ENCODE results near the gene SFTA2. TPM values are rescaled to one million over a fixed set of nuclear protein-coding genes. Genes with fewer than 3 reads are reported as not detected.

SFTA2 gene
- polyA plus RNA-seq, 3 donors: 0.42 to 6.6 TPM; not detected in 1

DNA sequence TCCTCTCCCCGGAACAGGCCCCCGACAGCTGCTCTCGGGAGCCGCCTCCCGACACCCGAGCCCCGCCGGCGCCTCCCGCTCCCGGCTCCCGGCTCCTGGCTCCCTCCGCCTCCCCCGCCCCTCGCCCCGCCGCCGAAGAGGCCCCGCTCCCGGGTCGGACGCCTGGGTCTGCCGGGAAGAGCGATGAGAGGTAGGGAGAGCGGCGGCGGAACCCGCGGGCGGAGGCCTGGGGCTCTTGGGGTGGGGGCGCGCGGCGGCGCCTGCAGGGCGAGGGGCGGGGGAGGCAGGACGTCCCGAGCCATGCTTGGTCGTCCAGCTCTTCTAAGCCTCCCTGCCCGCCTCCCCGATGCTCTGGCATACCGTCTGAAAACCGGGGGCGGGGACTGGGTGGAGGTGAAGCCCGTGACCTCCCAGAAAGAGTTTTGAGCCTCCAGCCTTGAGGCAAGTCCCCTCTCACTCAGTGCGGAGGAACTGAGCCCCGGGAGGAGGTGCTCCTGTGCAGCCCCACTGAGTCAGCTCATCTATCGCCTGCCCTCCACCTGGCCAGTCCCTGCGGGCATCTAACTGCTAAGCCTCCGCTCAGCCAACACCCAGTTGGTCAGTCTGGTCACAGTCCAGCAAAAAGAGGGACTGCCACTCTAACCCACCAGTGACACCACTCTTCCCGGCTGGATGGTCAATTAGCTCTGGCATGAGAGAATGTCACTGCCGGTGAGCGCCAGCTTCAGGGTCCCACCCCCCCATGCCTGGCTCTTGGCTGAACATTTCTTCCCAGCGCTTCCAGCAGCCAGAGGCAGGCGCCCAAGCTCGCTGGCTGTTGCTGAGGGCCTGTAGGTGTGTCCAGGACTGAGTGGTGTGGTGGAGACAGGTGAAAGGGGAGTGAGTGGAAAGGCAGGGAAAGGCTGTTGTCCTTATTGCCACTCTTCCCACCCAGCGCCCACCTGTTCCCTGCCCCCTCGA is 47.2 kb downstream of the SFTA2 start:
- WGBS, 3 donors: 2 to 7% (median 6%) methylated on average over 37 to 59 of the region's 59 CpGs
- no peak overlapping the region for H3K27ac ChIP-seq (ENCODE audit: low read depth, low read length)

DNA sequence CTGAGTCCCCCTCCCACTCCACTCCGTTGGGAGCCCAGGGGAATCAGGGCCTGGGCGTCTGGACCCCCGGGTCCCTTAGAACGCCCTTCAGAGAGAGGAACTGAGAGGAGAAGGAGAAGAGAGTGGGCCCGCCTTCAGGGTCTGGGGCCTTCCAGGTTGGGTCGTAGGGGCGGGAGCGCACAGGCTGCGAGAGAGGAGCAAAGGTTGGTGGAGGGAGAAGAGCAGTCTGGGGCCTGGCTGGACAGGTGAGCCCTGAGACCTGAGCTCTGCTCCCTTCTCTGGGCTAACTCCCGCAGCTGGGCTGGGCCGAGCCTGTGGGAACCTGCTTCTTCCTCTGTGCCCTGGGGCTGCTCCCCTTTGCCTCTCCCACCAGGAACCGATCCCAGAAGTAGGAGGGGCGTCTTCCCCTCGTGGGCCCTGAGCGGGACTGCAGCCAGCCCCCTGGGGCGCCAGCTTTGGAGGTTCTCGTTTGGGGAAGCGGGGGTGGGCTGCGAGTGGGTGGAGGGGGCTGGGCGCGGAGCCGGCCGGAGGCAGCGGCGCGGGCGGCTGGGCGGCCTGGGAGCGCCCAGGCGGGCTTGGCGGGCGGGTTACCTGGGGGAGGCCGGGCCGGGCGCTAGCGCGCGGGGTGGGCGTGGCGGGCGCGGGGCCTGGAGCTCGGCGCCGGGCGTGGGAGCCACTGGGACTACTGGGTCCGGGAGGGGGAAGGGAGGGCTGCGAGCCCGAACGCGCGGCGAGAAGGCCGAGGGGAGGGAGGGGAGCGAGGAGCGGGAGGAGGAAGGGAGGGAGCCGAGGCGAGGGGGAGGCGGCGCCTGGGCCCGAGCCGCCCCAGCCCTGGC is 48.1 kb downstream of the SFTA2 start, which contains the start of gene DDR1:
Gene DDR1 (plus strand): TSS at position 835 of the 836 bp plus-strand sequence. CDS start 4,211 bp downstream, outside the sequence.
- 5 to 14% (median 12%) methylated on average over 36 to 60 of the region's 62 CpGs for WGBS, 3 donors
- H3K27ac ChIP-seq (ENCODE audit: low read depth, low read length): no peak within 1 kb of the TSS

DNA sequence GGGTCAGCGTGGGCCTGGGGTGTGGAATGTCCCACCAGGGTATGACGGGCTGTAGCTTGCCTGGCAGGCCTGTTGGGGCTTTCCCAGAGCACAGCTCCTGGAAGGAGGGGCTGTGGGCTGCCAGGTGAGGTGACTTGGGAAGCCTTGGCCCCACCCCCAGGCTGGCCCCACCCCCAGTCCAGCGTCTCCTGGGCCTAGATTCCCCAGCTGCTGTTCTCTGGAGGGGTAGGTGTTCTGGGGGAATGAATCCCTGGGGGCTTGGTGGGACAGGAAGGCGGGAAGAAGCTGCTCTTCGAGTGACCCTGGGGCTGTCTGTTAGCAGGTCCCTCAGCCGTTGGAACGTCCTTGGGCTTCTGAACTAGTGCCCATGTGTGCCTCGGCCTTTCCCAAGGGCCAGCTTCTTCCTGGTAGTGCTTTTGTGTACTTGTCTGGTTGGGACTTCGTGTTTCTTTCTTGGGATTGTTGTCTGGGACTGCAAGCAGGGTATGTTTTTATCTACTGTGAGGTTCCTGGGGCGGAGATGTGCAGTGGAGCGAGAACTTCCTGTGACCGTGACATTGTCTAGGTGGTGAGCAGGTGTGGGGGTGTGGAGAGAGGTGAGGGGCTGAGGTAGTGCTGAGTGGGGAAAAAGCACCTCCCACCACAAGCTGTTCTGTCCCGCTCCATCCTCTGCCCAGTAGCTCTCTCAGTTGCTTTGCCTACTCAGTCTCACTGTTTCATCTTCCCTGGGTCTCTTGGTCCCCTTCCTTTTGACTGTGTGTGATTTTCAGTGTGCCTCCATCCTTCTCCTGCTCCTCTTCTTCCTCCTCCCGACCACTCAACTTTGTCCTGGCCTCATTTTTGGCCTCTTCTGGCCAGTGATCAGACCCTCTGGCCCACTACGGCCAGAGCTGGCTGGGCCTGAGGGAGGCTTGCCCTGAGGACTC is 48.9 kb downstream of the SFTA2 start:
- H3K27ac ChIP-seq (ENCODE audit: low read depth, low read length): no peak overlapping the region
- WGBS, 3 donors: 19 to 71% (median 57%) methylated on average over 15 of the region's 15 CpGs

DNA sequence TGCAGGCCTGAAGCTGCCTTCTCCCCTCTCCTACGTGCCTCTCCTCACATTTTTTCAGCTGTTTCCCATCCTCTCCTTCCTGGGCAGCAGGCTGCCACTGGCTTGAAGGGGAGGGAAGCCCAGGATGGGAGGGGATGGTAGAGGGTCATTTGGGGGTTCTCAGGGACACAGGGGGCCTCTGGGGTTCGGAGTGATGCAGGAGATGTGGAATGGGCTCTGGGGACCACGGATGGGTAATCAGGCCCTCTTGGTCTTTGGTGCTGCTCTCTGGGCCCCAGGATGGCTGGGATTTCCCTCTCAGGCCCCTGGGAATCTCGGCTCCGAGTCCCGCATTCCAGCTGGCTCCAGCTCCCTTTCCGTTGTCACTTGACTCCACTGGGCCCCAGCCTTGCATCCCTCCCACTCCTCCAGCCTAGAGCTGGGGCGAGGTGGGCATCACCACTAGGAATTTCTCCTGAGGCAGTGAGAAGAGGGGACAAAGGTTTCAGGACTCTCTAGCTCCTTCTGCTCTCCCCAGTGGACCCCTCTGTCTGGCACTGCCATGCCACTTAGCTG is 49.7 kb downstream of the SFTA2 start:
- no peak overlapping the region for H3K27ac ChIP-seq (ENCODE audit: low read depth, low read length)
- 18 to 56% (median 50%) methylated on average over 8 of the region's 8 CpGs for WGBS, 3 donors

DNA sequence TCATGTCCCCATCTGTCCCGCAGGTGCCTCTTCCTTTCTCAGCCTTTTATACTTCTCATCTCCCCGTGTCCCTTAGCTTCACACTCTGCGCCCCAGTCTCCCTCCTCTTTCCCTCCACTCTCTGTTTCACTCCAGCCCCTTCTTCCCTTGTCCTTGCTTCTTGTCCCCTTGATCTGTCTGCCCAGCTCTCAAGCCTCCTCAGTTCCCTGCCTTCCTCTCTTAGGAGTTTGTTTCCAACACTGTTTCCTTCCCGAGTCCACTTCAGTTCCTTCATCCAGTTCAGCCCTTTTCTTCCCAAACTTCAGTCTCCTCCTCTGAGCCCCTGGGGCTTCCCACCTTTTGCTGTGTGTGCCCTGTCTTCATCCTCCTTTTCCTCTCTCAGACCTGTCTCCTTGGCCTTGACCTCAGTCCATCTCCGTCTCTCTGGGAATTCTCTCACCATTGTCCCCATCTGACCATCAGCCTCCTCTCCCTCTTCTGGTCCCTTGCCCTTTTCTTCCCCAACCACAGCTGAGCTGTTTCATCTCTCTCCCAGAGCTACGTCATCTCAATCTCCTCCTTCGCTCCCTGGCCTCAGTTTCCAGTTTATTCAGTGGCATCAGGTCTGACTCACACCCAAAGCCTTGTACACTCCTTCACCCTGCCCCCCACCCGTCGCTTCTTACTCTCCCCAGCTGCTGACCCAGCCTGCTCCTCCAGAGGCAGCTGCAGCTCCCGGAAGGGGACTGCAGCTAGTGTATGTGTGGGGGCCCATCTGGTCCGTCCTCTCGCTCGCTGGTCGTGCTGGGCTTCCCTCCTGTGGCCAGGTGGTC is 50.4 kb downstream of the SFTA2 start:
- H3K27ac ChIP-seq (ENCODE audit: low read depth, low read length): no peak overlapping the region
- 73 to 85% (median 74%) methylated on average over 14 of the region's 14 CpGs for WGBS, 3 donors

Other genes with a start within 250 kb of the SFTA2 start
- gene PPP1R18, start 245.5 kb downstream of the SFTA2 start, polyA plus RNA-seq: 100 to 1,000 TPM in 1 of 3 donors, 10 to 100 TPM in 1, 1 to 10 TPM in 1; 10.0 to 102 (median 75.8) TPM
- 1 to 10 TPM; 6.7 to 8.1 (median 7.5) TPM for gene NRM, start 241.2 kb downstream of the SFTA2 start, polyA plus RNA-seq
- 10 to 100 TPM in 1 of 3 donors, 1 to 10 TPM in 2; 7.4 to 12.7 (median 7.8) TPM for gene MDC1, start 214.9 kb downstream of the SFTA2 start, polyA plus RNA-seq
- 100 to 1,000 TPM; 166 to 400 (median 269) TPM for gene TUBB, start 211.8 kb downstream of the SFTA2 start, polyA plus RNA-seq
- gene FLOT1, start 189.5 kb downstream of the SFTA2 start, polyA plus RNA-seq: 100 to 1,000 TPM in 2 of 3 donors, 10 to 100 TPM in 1; 87.0 to 229 (median 221) TPM
- gene IER3, start 187.6 kb downstream of the SFTA2 start, polyA plus RNA-seq: 100 to 1,000 TPM in 1 of 3 donors, 10 to 100 TPM in 2; 41.6 to 402 (median 45.5) TPM
- 10 to 100 TPM; 24.2 to 83.5 (median 57.4) TPM for gene DDR1, start 47.7 kb downstream of the SFTA2 start, polyA plus RNA-seq
- gene GTF2H4, start 24.0 kb downstream of the SFTA2 start, polyA plus RNA-seq: 10 to 100 TPM; 15.5 to 35.9 (median 16.5) TPM
- gene VARS2, start 17.9 kb downstream of the SFTA2 start, polyA plus RNA-seq: 10 to 100 TPM; 14.2 to 25.3 (median 20.9) TPM
- gene MUCL3, start 8.8 kb upstream of the SFTA2 start, polyA plus RNA-seq: 1 to 10 TPM in 2 of 3 donors, under 1 TPM in 1; 0.08 to 8.5 (median 2.7) TPM
- 1 to 10 TPM in 1 of 3 donors, under 1 TPM in 1, not detected in 1; 0.05 to 1.1 TPM for gene MUC21, start 51.5 kb upstream of the SFTA2 start, polyA plus RNA-seq
- not detected for gene MUC22, start 78.3 kb upstream of the SFTA2 start, polyA plus RNA-seq
- not detected for gene C6orf15, start 180.4 kb upstream of the SFTA2 start, polyA plus RNA-seq
- 1 to 10 TPM in 1 of 3 donors, under 1 TPM in 2; 0.02 to 2.0 (median 0.28) TPM for gene PSORS1C1, start 182.6 kb upstream of the SFTA2 start, polyA plus RNA-seq
- gene CDSN, start 188.3 kb upstream of the SFTA2 start, polyA plus RNA-seq: under 1 TPM in 1 of 3 donors, not detected in 2; 0.03 TPM
- under 1 TPM in 1 of 3 donors, not detected in 2; 0.07 TPM for gene PSORS1C2, start 206.9 kb upstream of the SFTA2 start, polyA plus RNA-seq
- gene CCHCR1, start 225.6 kb upstream of the SFTA2 start, polyA plus RNA-seq: 10 to 100 TPM in 1 of 3 donors, 1 to 10 TPM in 2; 6.1 to 11.0 (median 7.4) TPM
- gene TCF19, start 226.4 kb upstream of the SFTA2 start, polyA plus RNA-seq: 1 to 10 TPM; 1.4 to 3.9 (median 2.4) TPM
- gene POU5F1, start 238.5 kb upstream of the SFTA2 start, polyA plus RNA-seq: 1 to 10 TPM in 2 of 3 donors, under 1 TPM in 1; 0.79 to 4.9 (median 1.4) TPM